ENCODE data around the gene FCGR3A. TPM values are rescaled to one million over a fixed set of nuclear protein-coding genes. Genes with fewer than 3 reads are reported as not detected.

FCGR3A gene
- total and polyA plus RNA-seq, 2 experiments from 2014 or later = not detected

DNA sequence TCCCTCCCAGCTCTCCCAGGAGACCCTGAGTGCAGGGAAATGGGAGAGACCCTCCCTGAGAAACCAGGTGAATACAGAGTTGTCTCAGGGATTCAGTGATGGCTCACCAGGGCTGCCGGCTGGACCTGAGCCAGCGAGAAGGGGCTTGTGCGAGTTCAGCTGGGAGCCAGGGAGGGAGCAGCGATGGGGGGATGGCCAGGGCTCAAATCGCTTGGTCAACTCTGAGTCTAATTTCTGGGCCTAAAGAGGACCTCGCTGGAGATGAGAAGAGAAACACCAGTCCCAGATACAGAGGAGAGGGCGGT, 37.9 kb downstream of the FCGR3A start (continued):
- TF ChIP-seq ETS1 (IDR thresholded peaks at IDR 0.05) (no peak), ZNF331 (CRISPR knock-in tag; IDR thresholded peaks at IDR 0.05; ENCODE audit: low read depth) (no peak), JUNB (IDR thresholded peaks at IDR 0.05; ENCODE audit: unreplicated experiment) (no peak)

DNA sequence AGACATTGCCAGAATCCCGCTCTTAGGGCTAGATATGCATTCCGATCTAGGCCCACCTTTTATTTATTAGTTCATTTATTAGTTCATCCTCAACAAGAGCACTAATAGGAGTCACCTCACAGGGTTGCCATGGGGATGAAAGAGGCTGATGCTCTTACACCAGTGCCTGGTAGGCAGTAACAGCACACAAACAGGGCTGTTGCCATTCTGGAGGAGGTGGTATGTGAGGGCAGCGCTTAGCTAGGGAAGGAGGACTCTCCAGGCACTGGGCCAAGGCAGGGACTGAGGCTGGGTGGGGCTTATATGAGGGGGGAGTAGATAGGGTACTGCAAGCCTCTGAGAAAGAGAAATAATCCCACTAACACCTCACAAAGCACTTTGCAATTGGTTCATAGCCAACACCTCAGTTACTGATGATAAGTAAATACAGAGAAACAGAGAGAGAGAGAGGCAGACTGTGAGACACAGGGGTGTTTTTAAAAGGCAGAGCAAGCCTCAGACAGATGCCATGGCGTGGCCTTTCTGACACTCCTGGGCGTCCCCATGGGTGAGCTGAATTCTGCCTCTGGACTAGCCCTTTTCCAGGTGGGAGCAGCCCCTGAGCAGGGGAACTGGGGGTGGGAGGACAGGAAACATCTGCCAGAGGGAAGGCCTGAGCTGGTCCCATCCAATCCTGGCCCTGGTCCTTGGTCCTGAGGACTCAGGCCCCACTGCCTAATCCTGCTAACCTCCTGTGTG, 38.4 kb downstream of the FCGR3A start:
- Histone ChIP-seq H3K36me3 (ENCODE audit: insufficient read depth) (no peaks in the 10 kb centered on the region), H3K27ac (ENCODE audit: low read depth) (no peak overlapping the region), H3K79me2 (replicated peaks; ENCODE audit: insufficient read depth) (no peaks in the 10 kb centered on the region), H3F3A (replicated peaks; ENCODE audit: low read depth) (no peaks in the 10 kb centered on the region), H3K4me2 (no peak overlapping the region), H3K4me1 (ENCODE audit: insufficient read depth) (peaks cover 4% of the 10 kb centered on the region; the same call in 1 of the 2 replicates), H4K20me1 (replicated peaks; ENCODE audit: insufficient read depth) (no peaks in the 10 kb centered on the region), H2AFZ (no peak overlapping the region; the same call in 1 of the 2 replicates), H3K4me3 (no peak overlapping the region), H3K9me2 (ENCODE audit: insufficient read depth) (no peaks in the 10 kb centered on the region), H3K27me3 (ENCODE audit: insufficient read depth) (no peaks in the 10 kb centered on the region)
- no peak for TF ChIP-seq ETS1 (IDR thresholded peaks at IDR 0.05)
- no peak for TF ChIP-seq ZNF331 (CRISPR knock-in tag; IDR thresholded peaks at IDR 0.05; ENCODE audit: low read depth)
- no peak for TF ChIP-seq EZH2 (IDR thresholded peaks at IDR 0.05; ENCODE audit: low read depth, unreplicated experiment)
- TF ChIP-seq, protein P1, sequence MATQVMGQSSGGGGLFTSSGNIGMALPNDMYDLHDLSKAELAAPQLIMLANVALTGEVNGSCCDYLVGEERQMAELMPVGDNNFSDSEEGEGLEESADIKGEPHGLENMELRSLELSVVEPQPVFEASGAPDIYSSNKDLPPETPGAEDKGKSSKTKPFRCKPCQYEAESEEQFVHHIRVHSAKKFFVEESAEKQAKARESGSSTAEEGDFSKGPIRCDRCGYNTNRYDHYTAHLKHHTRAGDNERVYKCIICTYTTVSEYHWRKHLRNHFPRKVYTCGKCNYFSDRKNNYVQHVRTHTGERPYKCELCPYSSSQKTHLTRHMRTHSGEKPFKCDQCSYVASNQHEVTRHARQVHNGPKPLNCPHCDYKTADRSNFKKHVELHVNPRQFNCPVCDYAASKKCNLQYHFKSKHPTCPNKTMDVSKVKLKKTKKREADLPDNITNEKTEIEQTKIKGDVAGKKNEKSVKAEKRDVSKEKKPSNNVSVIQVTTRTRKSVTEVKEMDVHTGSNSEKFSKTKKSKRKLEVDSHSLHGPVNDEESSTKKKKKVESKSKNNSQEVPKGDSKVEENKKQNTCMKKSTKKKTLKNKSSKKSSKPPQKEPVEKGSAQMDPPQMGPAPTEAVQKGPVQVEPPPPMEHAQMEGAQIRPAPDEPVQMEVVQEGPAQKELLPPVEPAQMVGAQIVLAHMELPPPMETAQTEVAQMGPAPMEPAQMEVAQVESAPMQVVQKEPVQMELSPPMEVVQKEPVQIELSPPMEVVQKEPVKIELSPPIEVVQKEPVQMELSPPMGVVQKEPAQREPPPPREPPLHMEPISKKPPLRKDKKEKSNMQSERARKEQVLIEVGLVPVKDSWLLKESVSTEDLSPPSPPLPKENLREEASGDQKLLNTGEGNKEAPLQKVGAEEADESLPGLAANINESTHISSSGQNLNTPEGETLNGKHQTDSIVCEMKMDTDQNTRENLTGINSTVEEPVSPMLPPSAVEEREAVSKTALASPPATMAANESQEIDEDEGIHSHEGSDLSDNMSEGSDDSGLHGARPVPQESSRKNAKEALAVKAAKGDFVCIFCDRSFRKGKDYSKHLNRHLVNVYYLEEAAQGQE (IDR thresholded peaks at IDR 0.05; ENCODE audit: unreplicated experiment) = no peak
- TF ChIP-seq STAT1 (IDR thresholded peaks at IDR 0.05; ENCODE audit: unreplicated experiment) = no peak
- TF ChIP-seq ZNF114 (CRISPR knock-in tag; IDR thresholded peaks at IDR 0.05) = no peak
- TF ChIP-seq, protein P2, sequence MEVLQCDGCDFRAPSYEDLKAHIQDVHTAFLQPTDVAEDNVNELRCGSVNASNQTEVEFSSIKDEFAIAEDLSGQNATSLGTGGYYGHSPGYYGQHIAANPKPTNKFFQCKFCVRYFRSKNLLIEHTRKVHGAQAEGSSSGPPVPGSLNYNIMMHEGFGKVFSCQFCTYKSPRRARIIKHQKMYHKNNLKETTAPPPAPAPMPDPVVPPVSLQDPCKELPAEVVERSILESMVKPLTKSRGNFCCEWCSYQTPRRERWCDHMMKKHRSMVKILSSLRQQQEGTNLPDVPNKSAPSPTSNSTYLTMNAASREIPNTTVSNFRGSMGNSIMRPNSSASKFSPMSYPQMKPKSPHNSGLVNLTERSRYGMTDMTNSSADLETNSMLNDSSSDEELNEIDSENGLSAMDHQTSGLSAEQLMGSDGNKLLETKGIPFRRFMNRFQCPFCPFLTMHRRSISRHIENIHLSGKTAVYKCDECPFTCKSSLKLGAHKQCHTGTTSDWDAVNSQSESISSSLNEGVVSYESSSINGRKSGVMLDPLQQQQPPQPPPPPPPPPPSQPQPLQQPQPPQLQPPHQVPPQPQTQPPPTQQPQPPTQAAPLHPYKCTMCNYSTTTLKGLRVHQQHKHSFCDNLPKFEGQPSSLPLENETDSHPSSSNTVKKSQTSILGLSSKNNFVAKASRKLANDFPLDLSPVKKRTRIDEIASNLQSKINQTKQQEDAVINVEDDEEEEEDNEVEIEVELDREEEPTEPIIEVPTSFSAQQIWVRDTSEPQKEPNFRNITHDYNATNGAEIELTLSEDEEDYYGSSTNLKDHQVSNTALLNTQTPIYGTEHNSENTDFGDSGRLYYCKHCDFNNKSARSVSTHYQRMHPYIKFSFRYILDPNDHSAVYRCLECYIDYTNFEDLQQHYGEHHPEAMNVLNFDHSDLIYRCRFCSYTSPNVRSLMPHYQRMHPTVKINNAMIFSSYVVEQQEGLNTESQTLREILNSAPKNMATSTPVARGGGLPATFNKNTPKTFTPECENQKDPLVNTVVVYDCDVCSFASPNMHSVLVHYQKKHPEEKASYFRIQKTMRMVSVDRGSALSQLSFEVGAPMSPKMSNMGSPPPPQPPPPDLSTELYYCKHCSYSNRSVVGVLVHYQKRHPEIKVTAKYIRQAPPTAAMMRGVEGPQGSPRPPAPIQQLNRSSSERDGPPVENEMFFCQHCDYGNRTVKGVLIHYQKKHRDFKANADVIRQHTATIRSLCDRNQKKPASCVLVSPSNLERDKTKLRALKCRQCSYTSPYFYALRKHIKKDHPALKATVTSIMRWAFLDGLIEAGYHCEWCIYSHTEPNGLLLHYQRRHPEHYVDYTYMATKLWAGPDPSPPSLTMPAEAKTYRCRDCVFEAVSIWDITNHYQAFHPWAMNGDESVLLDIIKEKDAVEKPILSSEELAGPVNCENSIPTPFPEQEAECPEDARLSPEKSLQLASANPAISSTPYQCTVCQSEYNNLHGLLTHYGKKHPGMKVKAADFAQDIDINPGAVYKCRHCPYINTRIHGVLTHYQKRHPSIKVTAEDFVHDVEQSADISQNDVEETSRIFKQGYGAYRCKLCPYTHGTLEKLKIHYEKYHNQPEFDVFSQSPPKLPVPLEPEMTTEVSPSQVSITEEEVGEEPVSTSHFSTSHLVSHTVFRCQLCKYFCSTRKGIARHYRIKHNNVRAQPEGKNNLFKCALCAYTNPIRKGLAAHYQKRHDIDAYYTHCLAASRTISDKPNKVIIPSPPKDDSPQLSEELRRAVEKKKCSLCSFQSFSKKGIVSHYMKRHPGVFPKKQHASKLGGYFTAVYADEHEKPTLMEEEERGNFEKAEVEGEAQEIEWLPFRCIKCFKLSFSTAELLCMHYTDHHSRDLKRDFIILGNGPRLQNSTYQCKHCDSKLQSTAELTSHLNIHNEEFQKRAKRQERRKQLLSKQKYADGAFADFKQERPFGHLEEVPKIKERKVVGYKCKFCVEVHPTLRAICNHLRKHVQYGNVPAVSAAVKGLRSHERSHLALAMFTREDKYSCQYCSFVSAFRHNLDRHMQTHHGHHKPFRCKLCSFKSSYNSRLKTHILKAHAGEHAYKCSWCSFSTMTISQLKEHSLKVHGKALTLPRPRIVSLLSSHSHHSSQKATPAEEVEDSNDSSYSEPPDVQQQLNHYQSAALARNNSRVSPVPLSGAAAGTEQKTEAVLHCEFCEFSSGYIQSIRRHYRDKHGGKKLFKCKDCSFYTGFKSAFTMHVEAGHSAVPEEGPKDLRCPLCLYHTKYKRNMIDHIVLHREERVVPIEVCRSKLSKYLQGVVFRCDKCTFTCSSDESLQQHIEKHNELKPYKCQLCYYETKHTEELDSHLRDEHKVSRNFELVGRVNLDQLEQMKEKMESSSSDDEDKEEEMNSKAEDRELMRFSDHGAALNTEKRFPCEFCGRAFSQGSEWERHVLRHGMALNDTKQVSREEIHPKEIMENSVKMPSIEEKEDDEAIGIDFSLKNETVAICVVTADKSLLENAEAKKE (CRISPR knock-in tag; IDR thresholded peaks at IDR 0.05) = no peak
- ATAC-seq (peak; percentile 28), DNase-seq (ENCODE audit: low spot score) (no peak)
- no peaks in the 10 kb centered on the region for H3K36me3 Mint-ChIP-seq (ENCODE audit: low read depth)
- no peaks in the 10 kb centered on the region for H3K9me3 Mint-ChIP-seq
- no peak overlapping the region for H3K4me3 Mint-ChIP-seq
- H3K27ac Mint-ChIP-seq = no peak overlapping the region
- H3K27me3 Mint-ChIP-seq (ENCODE audit: insufficient read depth, low read depth, poor library complexity) = peaks cover 7% of the 10 kb centered on the region
- H3K4me1 Mint-ChIP-seq = peaks cover 36% of the 10 kb centered on the region

All from GM23338 (cell line).